Neutrophil (primary cell): ENCODE results near the gene MTHFR.

ENCODE experiments used
- H3K27ac ChIP-seq: fragments of 200-600 bp; sonication (generic); 2 replicates; pipeline ENCODE4 v1.5.1; 2016; ENCODE audit warnings: mild to moderate bottlenecking, moderate library complexity
- H3K27me3 ChIP-seq: fragments of 200-600 bp; sonication (generic); 2 replicates; pipeline ENCODE4 v1.6.0; 2016; ENCODE audit warnings: mild to moderate bottlenecking
- H3K36me3 ChIP-seq: fragments of 200-600 bp; sonication (generic); 2 replicates; pipeline ENCODE4 v1.5.1; 2017
- H3K4me1 ChIP-seq, 2 experiments: fragments of 200-600 bp in 1 of 2; sonication (generic) in 1 of 2; 1 replicate in 1 of 2; 2 replicates in 1 of 2; pipeline versions ENCODE4 v1.5.1 to v1.6.1; 2013 to 2016; ENCODE audit warnings: low read depth in 1 of 2, low read length in 1 of 2, mild to moderate bottlenecking in 1 of 2, moderate library complexity in 1 of 2; ENCODE audit not compliant: control insufficient read depth in 1 of 2, insufficient read depth in 1 of 2
- H3K4me3 ChIP-seq, 2 experiments: fragments of 200-600 bp in 1 of 2; sonication (generic) in 1 of 2; 1 replicate in 1 of 2; 2 replicates in 1 of 2; pipeline ENCODE4 v1.5.1; 2013 to 2016; ENCODE audit warnings: low read depth in 1 of 2, low read length in 1 of 2, mild to moderate bottlenecking in 1 of 2, moderate library complexity in 1 of 2
- H3K9me3 ChIP-seq: fragments of 200-600 bp; sonication (generic); 2 replicates; pipeline ENCODE4 v1.5.1; 2016
- TF ChIP-seq, protein P1 (sequence below): fragments of 200-600 bp; sonication (generic); IDR thresholded peaks from 2 replicates; pipeline ENCODE4 v1.5.1; 2016; ENCODE audit warnings: antibody characterized with exemption

The MTHFR gene

DNA sequence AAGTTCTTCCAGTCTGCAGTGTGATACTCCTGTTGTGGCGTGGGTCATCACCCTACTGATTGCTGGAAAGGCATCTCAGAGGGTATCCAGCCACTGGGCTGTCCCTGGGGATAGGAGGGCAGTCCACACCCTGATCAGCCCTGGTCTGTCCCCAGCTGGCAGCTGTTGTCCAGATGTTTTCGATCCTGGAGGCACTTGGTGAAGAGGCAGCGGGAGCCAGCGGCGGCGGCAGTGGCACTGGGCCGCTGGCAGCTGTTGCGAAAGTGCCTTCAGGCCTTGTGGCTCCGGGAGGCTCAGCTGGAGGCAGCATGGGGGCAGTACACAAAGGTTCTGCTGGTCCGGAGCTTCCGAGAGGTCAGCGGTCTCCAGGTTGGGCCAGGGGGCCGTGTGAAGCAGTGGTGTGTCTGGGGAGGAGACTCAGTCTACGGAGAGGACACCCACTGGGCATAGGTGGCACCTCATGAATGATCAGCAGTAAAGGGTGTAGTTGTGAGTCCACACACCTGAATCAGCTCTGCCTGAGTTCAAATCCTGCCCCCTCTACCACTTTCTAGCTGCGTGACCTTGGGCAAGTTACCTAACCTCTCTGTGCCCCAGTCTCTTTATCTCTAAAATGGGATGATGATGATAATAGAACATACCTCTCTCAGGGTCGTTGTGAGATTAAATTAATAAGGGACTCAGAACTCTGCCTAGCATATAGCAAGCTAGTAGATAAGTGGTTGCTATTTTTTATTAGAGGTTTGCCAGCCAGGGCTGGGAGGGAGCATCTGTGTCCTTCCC is 37.7 kb downstream of the MTHFR start:
- no peaks in the 10 kb centered on the region for H3K4me1 ChIP-seq

GRCh38 chr1:11766429-11766776 is 39.4 kb downstream of the MTHFR start:
- TF ChIP-seq, protein P1, sequence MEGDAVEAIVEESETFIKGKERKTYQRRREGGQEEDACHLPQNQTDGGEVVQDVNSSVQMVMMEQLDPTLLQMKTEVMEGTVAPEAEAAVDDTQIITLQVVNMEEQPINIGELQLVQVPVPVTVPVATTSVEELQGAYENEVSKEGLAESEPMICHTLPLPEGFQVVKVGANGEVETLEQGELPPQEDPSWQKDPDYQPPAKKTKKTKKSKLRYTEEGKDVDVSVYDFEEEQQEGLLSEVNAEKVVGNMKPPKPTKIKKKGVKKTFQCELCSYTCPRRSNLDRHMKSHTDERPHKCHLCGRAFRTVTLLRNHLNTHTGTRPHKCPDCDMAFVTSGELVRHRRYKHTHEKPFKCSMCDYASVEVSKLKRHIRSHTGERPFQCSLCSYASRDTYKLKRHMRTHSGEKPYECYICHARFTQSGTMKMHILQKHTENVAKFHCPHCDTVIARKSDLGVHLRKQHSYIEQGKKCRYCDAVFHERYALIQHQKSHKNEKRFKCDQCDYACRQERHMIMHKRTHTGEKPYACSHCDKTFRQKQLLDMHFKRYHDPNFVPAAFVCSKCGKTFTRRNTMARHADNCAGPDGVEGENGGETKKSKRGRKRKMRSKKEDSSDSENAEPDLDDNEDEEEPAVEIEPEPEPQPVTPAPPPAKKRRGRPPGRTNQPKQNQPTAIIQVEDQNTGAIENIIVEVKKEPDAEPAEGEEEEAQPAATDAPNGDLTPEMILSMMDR, result no peak
- no peak overlapping the region for H3K4me3 ChIP-seq
- H3K9me3 ChIP-seq, result no peaks in the 10 kb centered on the region
- H3K27me3 ChIP-seq, result peaks cover 20% of the 10 kb centered on the region
- peaks cover 0 to 6% of the 10 kb centered on the region in 2 experiments for H3K4me1 ChIP-seq
- H3K27ac ChIP-seq, result no peak overlapping the region
- H3K36me3 ChIP-seq, result no peaks in the 10 kb centered on the region

More for the DNA sequence above, 37.7 kb downstream of the MTHFR start:
- H3K27me3 ChIP-seq, result peaks cover 3% of the 10 kb centered on the region
- TF ChIP-seq, protein P1, result no peak
- H3K36me3 ChIP-seq, result no peaks in the 10 kb centered on the region
- H3K27ac ChIP-seq, result no peak overlapping the region
- no peaks in the 10 kb centered on the region for H3K9me3 ChIP-seq
- no peak overlapping the region for H3K4me3 ChIP-seq

- Histone ChIP-seq H3K4me3 (no peak overlapping the region), H3K4me1 (peaks cover 0 to 6% of the 10 kb centered on the region in 2 experiments), H3K9me3 (no peaks in the 10 kb centered on the region), H3K27ac (no peak overlapping the region), H3K36me3 (no peaks in the 10 kb centered on the region), H3K27me3 (peaks cover 25% of the 10 kb centered on the region)
- TF ChIP-seq, protein P1, result no peak
These were observed 39.9 kb downstream of the MTHFR start for GRCh38 chr1:11765661-11766428.

DNA sequence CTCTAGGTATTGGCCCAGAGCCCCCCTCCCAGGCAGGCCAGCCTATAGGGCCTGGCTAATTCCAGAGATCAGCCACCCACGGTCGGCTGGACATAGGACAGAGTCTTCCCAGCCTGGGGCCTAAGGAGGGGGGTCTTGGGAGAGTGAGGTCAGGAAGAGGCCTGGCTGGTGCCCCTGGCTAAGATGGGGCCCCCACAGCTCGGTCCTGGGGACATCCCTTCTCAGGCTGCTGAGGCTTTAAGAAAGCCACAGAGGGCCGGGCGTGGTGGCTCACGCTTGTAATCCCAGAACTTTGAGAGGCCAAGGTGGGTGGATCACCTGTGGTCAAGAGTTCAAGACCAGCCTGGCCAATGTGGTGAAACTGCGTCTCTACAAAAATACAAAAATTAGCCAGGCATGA is 41.2 kb downstream of the MTHFR start:
- no peak overlapping the region for H3K4me3 ChIP-seq
- peaks cover 27% of the 10 kb centered on the region for H3K27me3 ChIP-seq
- no peaks in the 10 kb centered on the region for H3K9me3 ChIP-seq
- H3K36me3 ChIP-seq, result no peaks in the 10 kb centered on the region
- H3K27ac ChIP-seq, result no peak overlapping the region
- TF ChIP-seq, protein P1, result no peak
- H3K4me1 ChIP-seq, result peaks cover 0 to 6% of the 10 kb centered on the region in 2 experiments

- no peaks in the 10 kb centered on the region for H3K9me3 ChIP-seq
- H3K4me3 ChIP-seq, result no peak overlapping the region
- H3K4me1 ChIP-seq, result peaks cover 0 to 6% of the 10 kb centered on the region in 2 experiments
- TF ChIP-seq, protein P1, result no peak
- H3K27me3 ChIP-seq, result peaks cover 27% of the 10 kb centered on the region
- H3K36me3 ChIP-seq, result no peaks in the 10 kb centered on the region
- H3K27ac ChIP-seq, result no peak overlapping the region
These were observed 41.6 kb downstream of the MTHFR start for GRCh38 chr1:11764115-11764514.
